ENCODE results near the gene SLC48A1.

SLC48A1 gene

GRCh38 chr12:47735649-47736048 lies 37.4 kb upstream of the SLC48A1 start:
- Histone ChIP-seq H3K27ac (ENCODE audit: low read depth, low read length) (peak overlapping the region; percentile 50), H3K9me3 (ENCODE audit: control insufficient read depth in 5 of 5, low read length in 5 of 5) (no peaks in the 10 kb centered on the region), H3K4me3 (ENCODE audit: low read depth in 1 of 5, low read length in 5 of 5) (no peak overlapping the region), H3K4me1 (ENCODE audit: control insufficient read depth in 5 of 5, insufficient read depth in 5 of 5, low read length in 5 of 5) (peaks cover 20 to 88% (median 53%) of the 10 kb centered on the region in 5 donors), H3K9ac (ENCODE audit: low read length in 5 of 5) (no peak overlapping the region), H3K27me3 (ENCODE audit: control insufficient read depth in 5 of 5, insufficient read depth in 4 of 5, low read length in 5 of 5) (no peaks in the 10 kb centered on the region), H3K36me3 (ENCODE audit: control insufficient read depth in 5 of 5, insufficient read depth in 5 of 5, low read length in 5 of 5) (peaks cover 0 to 17% (median 5%) of the 10 kb centered on the region in 5 donors)

- no peaks in the 10 kb centered on the region for H3K9me3 ChIP-seq (ENCODE audit: control insufficient read depth in 5 of 5, low read length in 5 of 5)
- H3K27me3 ChIP-seq (ENCODE audit: control insufficient read depth in 5 of 5, insufficient read depth in 4 of 5, low read length in 5 of 5) = no peaks in the 10 kb centered on the region
- H3K36me3 ChIP-seq (ENCODE audit: control insufficient read depth in 5 of 5, insufficient read depth in 5 of 5, low read length in 5 of 5) = peaks cover 0 to 17% (median 5%) of the 10 kb centered on the region in 5 donors
- H3K27ac ChIP-seq (ENCODE audit: low read depth, low read length) = peak overlapping the region; percentile 50
- H3K4me1 ChIP-seq (ENCODE audit: control insufficient read depth in 5 of 5, insufficient read depth in 5 of 5, low read length in 5 of 5) = peaks cover 20 to 92% (median 58%) of the 10 kb centered on the region in 5 donors
- no peak overlapping the region for H3K9ac ChIP-seq (ENCODE audit: low read length in 5 of 5)
- H3K4me3 ChIP-seq (ENCODE audit: low read depth in 1 of 5, low read length in 5 of 5) = peak overlapping the region in 1 of 5 donors; percentile 14
These were observed 36.8 kb upstream of the SLC48A1 start for GRCh38 chr12:47736216-47736615.

DNA sequence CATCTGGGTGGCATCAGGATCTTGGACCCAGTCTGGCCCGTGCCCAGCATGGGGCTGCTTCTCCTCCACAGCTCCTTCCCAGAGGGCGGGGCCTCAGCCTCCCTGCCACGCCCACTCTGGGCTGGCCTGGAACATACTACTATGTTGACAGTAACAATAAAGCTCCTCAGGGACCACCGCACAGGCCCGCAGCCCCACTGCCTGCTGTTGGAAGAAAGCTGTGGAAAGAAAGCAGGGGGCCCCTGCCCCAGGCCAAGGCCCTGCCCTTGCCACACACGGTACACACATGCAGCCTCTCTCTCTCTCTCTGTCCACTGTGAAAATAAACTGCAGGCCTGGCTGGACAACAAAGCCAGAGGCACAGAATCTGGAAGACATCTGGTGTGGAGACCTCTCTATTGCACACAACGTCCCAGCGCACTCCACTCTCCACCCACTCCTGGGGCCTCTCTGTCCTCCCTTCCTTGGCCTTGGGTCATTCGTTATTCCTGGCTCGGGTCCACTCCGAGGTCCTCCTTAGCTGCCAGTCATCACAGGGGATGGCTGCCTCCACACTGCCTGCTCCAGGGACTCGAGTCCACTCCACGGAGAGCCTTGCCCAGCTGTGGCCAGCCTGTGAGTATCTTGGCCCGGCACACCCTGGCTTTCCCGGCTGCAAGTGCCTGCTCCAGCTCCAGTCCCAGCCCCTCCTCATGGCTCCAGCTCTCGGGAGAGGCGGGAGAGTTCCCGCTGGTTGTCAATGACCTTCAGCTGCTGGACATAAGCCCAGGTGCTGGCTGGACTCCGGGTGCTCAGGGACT lies 36.0 kb upstream of the SLC48A1 start:
- Histone ChIP-seq H3K9ac (ENCODE audit: low read length in 5 of 5) (peak overlapping the region in 1 of 5 donors; percentile 6), H3K27me3 (ENCODE audit: control insufficient read depth in 5 of 5, insufficient read depth in 4 of 5, low read length in 5 of 5) (no peaks in the 10 kb centered on the region), H3K9me3 (ENCODE audit: control insufficient read depth in 5 of 5, low read length in 5 of 5) (no peaks in the 10 kb centered on the region), H3K4me3 (ENCODE audit: low read depth in 1 of 5, low read length in 5 of 5) (peak overlapping the region in 3 of 5 donors; percentile 2 to 14 (median 11)), H3K4me1 (ENCODE audit: control insufficient read depth in 5 of 5, insufficient read depth in 5 of 5, low read length in 5 of 5) (peaks cover 20 to 96% (median 60%) of the 10 kb centered on the region in 5 donors), H3K27ac (ENCODE audit: low read depth, low read length) (peak overlapping the region; percentile 50), H3K36me3 (ENCODE audit: control insufficient read depth in 5 of 5, insufficient read depth in 5 of 5, low read length in 5 of 5) (peaks cover 0 to 17% (median 5%) of the 10 kb centered on the region in 5 donors)

DNA sequence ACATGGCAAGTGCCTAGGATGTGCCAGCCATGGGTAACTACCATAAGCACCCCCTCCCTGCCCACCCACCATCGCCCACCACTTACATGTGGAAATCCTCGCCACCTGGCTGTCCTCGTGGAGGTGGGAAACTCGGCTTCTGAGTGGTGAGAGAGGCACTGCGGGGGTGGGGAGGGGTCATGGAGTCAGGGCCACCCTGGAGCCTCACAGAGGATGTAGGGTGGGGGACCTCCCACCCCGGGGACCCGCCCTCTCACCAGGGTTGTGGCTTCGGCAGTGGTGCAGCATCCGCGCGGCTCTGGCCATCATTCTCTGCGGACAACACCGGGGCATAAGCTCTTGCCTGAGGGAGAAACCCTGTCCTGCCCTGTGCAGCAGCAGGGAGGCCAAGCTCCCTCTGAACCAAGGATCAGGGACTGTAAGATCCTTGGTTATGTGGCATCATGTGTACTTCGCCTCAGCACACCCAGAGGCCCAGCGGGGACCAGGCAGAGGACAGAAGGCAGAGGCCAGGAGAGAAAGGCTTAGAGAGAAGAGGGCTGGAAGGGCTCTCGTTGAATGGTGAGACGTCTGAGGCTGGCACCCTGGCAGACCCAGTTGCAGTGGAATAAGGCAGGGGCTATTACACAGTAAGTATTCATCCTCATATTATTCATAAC lies 35.0 kb upstream of the SLC48A1 start:
- Histone ChIP-seq H3K4me3 (ENCODE audit: low read depth in 1 of 5, low read length in 5 of 5) (no peak overlapping the region), H3K36me3 (ENCODE audit: control insufficient read depth in 5 of 5, insufficient read depth in 5 of 5, low read length in 5 of 5) (peaks cover 0 to 17% (median 5%) of the 10 kb centered on the region in 5 donors), H3K9ac (ENCODE audit: low read length in 5 of 5) (no peak overlapping the region), H3K9me3 (ENCODE audit: control insufficient read depth in 5 of 5, low read length in 5 of 5) (no peaks in the 10 kb centered on the region), H3K27me3 (ENCODE audit: control insufficient read depth in 5 of 5, insufficient read depth in 4 of 5, low read length in 5 of 5) (peaks cover 0 to 1% (median 0%) of the 10 kb centered on the region in 5 donors), H3K27ac (ENCODE audit: low read depth, low read length) (peak overlapping the region; percentile 50), H3K4me1 (ENCODE audit: control insufficient read depth in 5 of 5, insufficient read depth in 5 of 5, low read length in 5 of 5) (peaks cover 20 to 95% (median 60%) of the 10 kb centered on the region in 5 donors)

DNA sequence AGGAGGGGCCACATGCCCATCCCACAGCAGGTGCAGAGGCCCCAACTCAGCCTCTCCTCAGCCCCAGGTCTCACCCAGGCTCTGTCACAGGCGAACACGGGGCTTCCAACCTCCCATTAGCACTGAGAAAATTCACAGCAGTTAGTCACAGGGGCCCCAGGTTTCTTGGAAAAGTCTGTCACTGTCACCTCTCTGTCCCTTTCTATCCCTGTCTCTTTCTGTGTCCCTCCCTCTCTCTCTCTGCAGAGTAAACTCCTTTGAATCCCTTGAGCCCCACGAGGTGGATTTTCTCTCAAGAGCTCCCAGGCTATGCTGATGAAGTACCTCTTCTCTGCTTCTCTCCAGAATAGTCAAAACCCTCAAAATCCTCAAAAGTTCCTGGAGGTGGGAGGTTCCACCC lies 33.7 kb upstream of the SLC48A1 start:
- Histone ChIP-seq H3K27me3 (ENCODE audit: control insufficient read depth in 5 of 5, insufficient read depth in 4 of 5, low read length in 5 of 5) (peaks cover 0 to 3% (median 0%) of the 10 kb centered on the region in 5 donors), H3K4me1 (ENCODE audit: control insufficient read depth in 5 of 5, insufficient read depth in 5 of 5, low read length in 5 of 5) (peaks cover 20 to 91% (median 59%) of the 10 kb centered on the region in 5 donors), H3K9me3 (ENCODE audit: control insufficient read depth in 5 of 5, low read length in 5 of 5) (no peaks in the 10 kb centered on the region), H3K27ac (ENCODE audit: low read depth, low read length) (no peak overlapping the region), H3K9ac (ENCODE audit: low read length in 5 of 5) (no peak overlapping the region), H3K4me3 (ENCODE audit: low read depth in 1 of 5, low read length in 5 of 5) (no peak overlapping the region), H3K36me3 (ENCODE audit: control insufficient read depth in 5 of 5, insufficient read depth in 5 of 5, low read length in 5 of 5) (peaks cover 0 to 23% (median 11%) of the 10 kb centered on the region in 5 donors)

DNA sequence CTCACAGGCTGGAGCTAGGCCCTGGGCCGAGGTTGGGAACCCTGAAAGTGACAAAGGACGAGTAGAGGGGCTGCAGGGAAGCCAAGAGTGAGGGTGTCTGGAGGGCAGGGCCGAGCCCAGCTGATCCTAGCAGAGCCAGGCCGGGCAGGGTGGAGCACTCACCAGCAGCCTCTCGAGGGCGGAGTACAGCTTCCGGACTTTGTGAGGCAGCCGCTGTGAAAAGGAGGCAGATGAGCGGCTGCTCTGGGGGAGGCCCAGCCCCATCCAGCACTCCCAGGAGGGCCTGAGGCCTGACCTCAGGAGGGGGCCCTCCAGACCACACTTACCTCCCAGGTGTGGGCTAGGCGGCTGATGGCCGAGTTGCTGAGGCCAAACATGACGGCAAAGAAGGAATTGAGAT lies 33.1 kb upstream of the SLC48A1 start:
- H3K27ac ChIP-seq (ENCODE audit: low read depth, low read length) = no peak overlapping the region
- H3K9ac ChIP-seq (ENCODE audit: low read length in 5 of 5) = peak overlapping the region in 1 of 5 donors; percentile 23
- peaks cover 0 to 27% (median 11%) of the 10 kb centered on the region in 5 donors for H3K36me3 ChIP-seq (ENCODE audit: control insufficient read depth in 5 of 5, insufficient read depth in 5 of 5, low read length in 5 of 5)
- H3K4me3 ChIP-seq (ENCODE audit: low read depth in 1 of 5, low read length in 5 of 5) = no peak overlapping the region
- peaks cover 0 to 3% (median 0%) of the 10 kb centered on the region in 5 donors for H3K27me3 ChIP-seq (ENCODE audit: control insufficient read depth in 5 of 5, insufficient read depth in 4 of 5, low read length in 5 of 5)
- peaks cover 20 to 84% (median 52%) of the 10 kb centered on the region in 5 donors for H3K4me1 ChIP-seq (ENCODE audit: control insufficient read depth in 5 of 5, insufficient read depth in 5 of 5, low read length in 5 of 5)
- H3K9me3 ChIP-seq (ENCODE audit: control insufficient read depth in 5 of 5, low read length in 5 of 5) = no peaks in the 10 kb centered on the region

GRCh38 chr12:47740606-47741339 lies 32.3 kb upstream of the SLC48A1 start:
- peaks cover 17 to 76% (median 44%) of the 10 kb centered on the region in 5 donors for H3K4me1 ChIP-seq (ENCODE audit: control insufficient read depth in 5 of 5, insufficient read depth in 5 of 5, low read length in 5 of 5)
- H3K4me3 ChIP-seq (ENCODE audit: low read depth in 1 of 5, low read length in 5 of 5) = no peak overlapping the region
- peak overlapping the region in 2 of 5 donors; percentile 23 to 39 for H3K9ac ChIP-seq (ENCODE audit: low read length in 5 of 5)

GRCh38 chr12:47741340-47741703 lies 31.7 kb upstream of the SLC48A1 start:
- Histone ChIP-seq H3K9me3 (ENCODE audit: control insufficient read depth in 5 of 5, low read length in 5 of 5) (no peaks in the 10 kb centered on the region), H3K9ac (ENCODE audit: low read length in 5 of 5) (no peak overlapping the region), H3K4me1 (ENCODE audit: control insufficient read depth in 5 of 5, insufficient read depth in 5 of 5, low read length in 5 of 5) (peaks cover 11 to 71% (median 39%) of the 10 kb centered on the region in 5 donors), H3K27ac (ENCODE audit: low read depth, low read length) (no peak overlapping the region), H3K36me3 (ENCODE audit: control insufficient read depth in 5 of 5, insufficient read depth in 5 of 5, low read length in 5 of 5) (peaks cover 0 to 39% (median 13%) of the 10 kb centered on the region in 5 donors), H3K27me3 (ENCODE audit: control insufficient read depth in 5 of 5, insufficient read depth in 4 of 5, low read length in 5 of 5) (peaks cover 0 to 3% (median 0%) of the 10 kb centered on the region in 5 donors), H3K4me3 (ENCODE audit: low read depth in 1 of 5, low read length in 5 of 5) (no peak overlapping the region)

More at GRCh38 chr12:47740606-47741339, 32.3 kb upstream of the SLC48A1 start:
- Histone ChIP-seq H3K27ac (ENCODE audit: low read depth, low read length) (peak overlapping the region; percentile 57), H3K36me3 (ENCODE audit: control insufficient read depth in 5 of 5, insufficient read depth in 5 of 5, low read length in 5 of 5) (peaks cover 0 to 33% (median 11%) of the 10 kb centered on the region in 5 donors), H3K27me3 (ENCODE audit: control insufficient read depth in 5 of 5, insufficient read depth in 4 of 5, low read length in 5 of 5) (peaks cover 0 to 3% (median 0%) of the 10 kb centered on the region in 5 donors), H3K9me3 (ENCODE audit: control insufficient read depth in 5 of 5, low read length in 5 of 5) (no peaks in the 10 kb centered on the region)

DNA sequence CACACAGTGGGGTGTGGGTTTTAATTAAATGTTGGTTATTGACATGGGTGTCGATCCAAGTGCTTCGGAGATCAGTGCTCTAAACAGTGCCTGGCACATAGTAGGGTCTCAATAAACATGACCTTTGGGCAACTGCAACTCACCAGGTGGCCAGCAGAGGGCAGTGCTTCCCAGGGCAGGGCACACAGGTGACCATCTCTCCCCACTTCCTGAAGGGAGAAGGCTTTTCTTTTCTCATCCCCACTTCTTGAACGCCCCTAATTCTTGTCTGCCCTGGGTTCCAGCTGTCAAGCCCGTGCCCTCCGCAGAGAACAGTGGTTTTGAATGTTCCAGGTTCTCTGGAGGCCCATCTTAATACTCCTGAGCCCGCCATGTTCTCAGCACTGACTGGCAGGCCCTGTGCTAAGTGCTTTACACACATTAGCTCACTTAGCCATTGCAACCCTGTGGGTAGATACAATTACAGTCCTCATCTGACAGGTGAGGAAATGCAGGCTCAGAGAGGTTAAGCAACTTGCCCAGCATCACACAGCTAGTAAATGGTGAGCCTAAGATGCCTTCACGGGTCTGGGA lies 30.7 kb upstream of the SLC48A1 start:
- Histone ChIP-seq H3K4me3 (ENCODE audit: low read depth in 1 of 5, low read length in 5 of 5) (no peak overlapping the region), H3K9me3 (ENCODE audit: control insufficient read depth in 5 of 5, low read length in 5 of 5) (no peaks in the 10 kb centered on the region), H3K27me3 (ENCODE audit: control insufficient read depth in 5 of 5, insufficient read depth in 4 of 5, low read length in 5 of 5) (peaks cover 0 to 7% (median 0%) of the 10 kb centered on the region in 5 donors), H3K36me3 (ENCODE audit: control insufficient read depth in 5 of 5, insufficient read depth in 5 of 5, low read length in 5 of 5) (peaks cover 0 to 49% (median 24%) of the 10 kb centered on the region in 5 donors), H3K27ac (ENCODE audit: low read depth, low read length) (no peak overlapping the region), H3K9ac (ENCODE audit: low read length in 5 of 5) (no peak overlapping the region), H3K4me1 (ENCODE audit: control insufficient read depth in 5 of 5, insufficient read depth in 5 of 5, low read length in 5 of 5) (peaks cover 8 to 61% (median 29%) of the 10 kb centered on the region in 5 donors)

All from subcutaneous abdominal adipose tissue (tissue), 5 donors.